Neural cell (in vitro differentiated cells): ENCODE results near the gene HPSE2. TPM values are rescaled to one million over a fixed set of nuclear protein-coding genes. Genes with fewer than 3 reads are reported as not detected.

Experiments
- H2AFZ ChIP-seq: fragments of 200-600, 300-800 bp; sonication (generic), shearing (Covaris generic); 2 replicates; pipeline ENCODE4 v1.6.0; 2014; ENCODE audit warnings: low read depth, mild to moderate bottlenecking, antibody characterized with exemption, low read length, moderate library complexity
- H3F3A ChIP-seq: fragments of 200-600 bp; shearing (Covaris generic); 2 replicates; pipeline ENCODE4 v1.6.1; 2016; ENCODE audit warnings: mild to moderate bottlenecking, moderate library complexity, mixed read lengths, antibody characterized with exemption, low read length; ENCODE audit not compliant: insufficient read depth, poor library complexity, severe bottlenecking
- H3K27ac ChIP-seq: fragments of 200-600, 300-800 bp; sonication (generic), shearing (Covaris generic); 2 replicates; pipeline ENCODE4 v1.5.1; 2014; ENCODE audit warnings: mild to moderate bottlenecking, low read length, moderate library complexity
- H3K27me3 ChIP-seq: fragments of 300-800, 200-600 bp; sonication (generic), shearing (Covaris generic); 2 replicates; pipeline ENCODE4 v1.6.0; 2014; ENCODE audit warnings: mild to moderate bottlenecking, low read depth, low read length, moderate library complexity; ENCODE audit not compliant: insufficient read depth
- H3K36me3 ChIP-seq: fragments of 300-800, 200-600 bp; sonication (generic), shearing (Covaris generic); 2 replicates; pipeline ENCODE4 v1.5.1; 2014; ENCODE audit warnings: mild to moderate bottlenecking, antibody characterized with exemption, low read length, moderate library complexity; ENCODE audit not compliant: insufficient read depth
- H3K4me2 ChIP-seq: fragments of 300-800, 200-600 bp; sonication (generic), shearing (Covaris generic); 2 replicates; pipeline ENCODE4 v1.6.0; 2014; ENCODE audit warnings: mild to moderate bottlenecking, low read length
- H3K4me3 ChIP-seq: fragments of 300-800, 200-600 bp; sonication (generic), shearing (Covaris generic); 2 replicates; pipeline ENCODE4 v1.5.1; 2014; ENCODE audit warnings: mild to moderate bottlenecking, low read length, moderate library complexity
- H3K79me2 ChIP-seq: fragments of 200-600 bp; shearing (Covaris generic); replicated peaks from 2 replicates; pipeline ENCODE4 v1.6.0; 2014; ENCODE audit warnings: mild to moderate bottlenecking, low read length, moderate library complexity; ENCODE audit not compliant: insufficient read depth
- H3K9ac ChIP-seq: fragments of 300-800, 200-600 bp; sonication (generic), shearing (Covaris generic); 2 replicates; pipeline ENCODE4 v1.6.1; 2016; ENCODE audit warnings: mild to moderate bottlenecking, low read length, mixed read lengths
- H3K9me2 ChIP-seq: fragments of 200-600 bp; shearing (Covaris generic); 2 replicates; pipeline ENCODE4 v1.6.1; 2016; ENCODE audit warnings: mild to moderate bottlenecking, low read length, mixed read lengths; ENCODE audit not compliant: insufficient read depth
- H3K9me3 ChIP-seq: fragments of 200-600, 300-800 bp; sonication (generic), shearing (Covaris generic); 2 replicates; pipeline ENCODE4 v1.6.1; 2016; ENCODE audit warnings: mild to moderate bottlenecking, mixed run types, low read length, moderate library complexity, mixed read lengths
- H4K20me1 ChIP-seq: fragments of 200-600 bp; shearing (Covaris generic); 2 replicates; pipeline ENCODE4 v1.6.1; 2016; ENCODE audit warnings: mild to moderate bottlenecking, mixed run types; ENCODE audit not compliant: insufficient read depth
- CTCF ChIP-seq: fragments of 450-650 bp; IDR thresholded peaks from 2 replicates; pipeline ENCODE4 v1.5.1; 2014; ENCODE audit warnings: antibody characterized with exemption, mild to moderate bottlenecking, moderate library complexity; ENCODE audit not compliant: poor library complexity, severe bottlenecking
- EP300 ChIP-seq: fragments of 450-650 bp; conservative IDR thresholded peaks from 2 replicates; pipeline ENCODE4 v1.6.1; 2014; ENCODE audit warnings: antibody characterized with exemption, mild to moderate bottlenecking, moderate library complexity; ENCODE audit not compliant: poor library complexity, severe bottlenecking
- EZH2 ChIP-seq: fragments of 200-600, 300-800 bp; shearing (Covaris generic), sonication (generic); IDR thresholded peaks from 2 replicates; pipeline ENCODE4 v1.6.1; 2014; ENCODE audit warnings: antibody characterized with exemption, low read length, borderline replicate concordance, mild to moderate bottlenecking; ENCODE audit not compliant: insufficient read depth, poor library complexity, severe bottlenecking
- MXI1 ChIP-seq: fragments of 450-650 bp; conservative IDR thresholded peaks from 2 replicates; pipeline ENCODE4 v1.6.1; 2014; ENCODE audit warnings: antibody characterized with exemption, mild to moderate bottlenecking; ENCODE audit not compliant: poor library complexity, severe bottlenecking
- POLR2AphosphoS5 ChIP-seq: IDR thresholded peaks from 2 replicates; pipeline ENCODE4 v1.6.1; 2012
- RAD21 ChIP-seq: fragments of 450-650 bp; conservative IDR thresholded peaks from 2 replicates; pipeline ENCODE4 v1.6.1; 2014; ENCODE audit warnings: antibody characterized with exemption, mild to moderate bottlenecking, moderate library complexity
- REST ChIP-seq: IDR thresholded peaks from 2 replicates; pipeline ENCODE4 v1.6.1; 2012; ENCODE audit warnings: borderline replicate concordance
- SMC3 ChIP-seq: fragments of 450-650 bp; conservative IDR thresholded peaks from 2 replicates; pipeline ENCODE4 v1.6.1; 2014; ENCODE audit warnings: antibody characterized with exemption, mild to moderate bottlenecking, moderate library complexity; ENCODE audit not compliant: poor library complexity
- TAF1 ChIP-seq: IDR thresholded peaks from 2 replicates; pipeline ENCODE4 v1.6.1; 2012; ENCODE audit warnings: low read depth
- polyA plus RNA-seq: library from polyadenylated mRNA; depleted of rRNA; stranded (reverse); fragments of >200 nt; gene quantifications from 2 replicates; pipeline ENCODE4 v1.2.3, GENCODE V29; 2014

Gene HPSE2
- polyA plus RNA-seq, 1 donor from 2014 or later: not detected

- no peaks in the 10 kb centered on the region for H3K9me2 ChIP-seq
- H3K79me2 ChIP-seq: no peaks in the 10 kb centered on the region
- H3K9me3 ChIP-seq: no peaks in the 10 kb centered on the region
- H3K27ac ChIP-seq: no peak overlapping the region
- TF ChIP-seq EP300: no peak
- no peak for TF ChIP-seq RAD21
- TF ChIP-seq MXI1: no peak
- no peak for TF ChIP-seq SMC3
- TF ChIP-seq TAF1: no peak
- no peak for TF ChIP-seq EZH2
- TF ChIP-seq POLR2AphosphoS5: no peak
- TF ChIP-seq REST: no peak
- no peak for TF ChIP-seq CTCF
- H2AFZ ChIP-seq: no peak overlapping the region
- H4K20me1 ChIP-seq: no peaks in the 10 kb centered on the region
- no peaks in the 10 kb centered on the region for H3K27me3 ChIP-seq
- no peaks in the 10 kb centered on the region for H3K36me3 ChIP-seq
- no peak overlapping the region for H3K9ac ChIP-seq
- H3K4me2 ChIP-seq: no peak overlapping the region
- H3F3A ChIP-seq: no peaks in the 10 kb centered on the region
- no peak overlapping the region for H3K4me3 ChIP-seq
Observed at GRCh38 chr10:98570834-98571233, 664.8 kb downstream of the HPSE2 start.

DNA sequence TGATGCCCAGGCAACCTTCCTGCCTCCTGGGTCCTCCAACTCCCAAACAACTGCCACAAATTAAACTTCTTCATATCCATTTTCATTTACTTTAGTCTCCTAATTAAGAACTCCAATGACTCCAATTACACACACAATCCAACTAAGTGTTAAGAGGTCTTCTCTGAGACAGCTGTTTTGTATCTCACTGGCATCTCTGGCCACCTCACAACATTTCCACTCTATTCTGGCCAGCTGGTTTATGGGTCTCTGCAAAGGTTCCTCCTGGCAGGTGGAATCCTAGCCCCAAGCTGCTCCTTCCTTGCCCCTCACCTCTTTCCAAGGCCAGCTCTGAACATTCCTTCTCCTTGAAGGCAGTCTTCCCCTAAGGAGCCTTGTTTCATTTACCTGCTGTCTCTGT is 665.8 kb downstream of the HPSE2 start:
- Histone ChIP-seq H3K9me2 (no peaks in the 10 kb centered on the region), H2AFZ (no peak overlapping the region), H3K27me3 (no peaks in the 10 kb centered on the region), H3K79me2 (no peaks in the 10 kb centered on the region), H3K4me3 (no peak overlapping the region), H3K27ac (no peak overlapping the region), H4K20me1 (no peaks in the 10 kb centered on the region), H3F3A (no peaks in the 10 kb centered on the region), H3K4me2 (no peak overlapping the region), H3K9me3 (no peaks in the 10 kb centered on the region), H3K36me3 (no peaks in the 10 kb centered on the region), H3K9ac (no peak overlapping the region)
- no peak for TF ChIP-seq POLR2AphosphoS5
- no peak for TF ChIP-seq EZH2
- TF ChIP-seq EP300: no peak
- no peak for TF ChIP-seq MXI1
